Measurements from ENCODE around the gene DNAJB1.

The DNAJB1 gene

DNA sequence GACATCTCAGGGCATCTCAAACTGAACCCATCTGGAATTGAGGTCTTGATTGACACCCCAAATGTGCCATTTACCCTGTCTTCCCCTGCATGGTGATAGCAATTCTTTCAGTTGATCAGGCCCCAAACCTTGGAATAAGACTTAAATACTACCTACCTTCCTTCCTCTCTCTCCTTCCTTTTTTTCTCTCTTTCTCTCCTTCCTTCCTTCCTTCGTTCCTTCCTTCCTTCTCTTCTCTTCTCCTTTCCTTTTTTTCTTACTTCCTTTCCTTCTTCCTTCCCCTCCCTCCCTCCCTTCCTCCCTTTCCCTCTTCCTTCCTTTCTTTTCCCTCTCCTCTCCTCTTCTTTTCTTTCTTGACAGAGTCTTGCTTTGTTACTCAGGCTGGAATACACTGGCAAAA lies 14.9 kb downstream of the DNAJB1 start:
- Histone ChIP-seq H3K4me3 (ENCODE audit: low read depth in 1 of 2, low read length in 2 of 2) (no peak overlapping the region), H3K9me3 (ENCODE audit: low read length) (no peaks in the 10 kb centered on the region), H3K9ac (ENCODE audit: low read length) (no peak overlapping the region), H3K27ac (ENCODE audit: low read depth, low read length) (no peak overlapping the region), H3K4me1 (ENCODE audit: insufficient read depth, low read length) (no peaks in the 10 kb centered on the region), H3K36me3 (ENCODE audit: insufficient read depth, low read length) (no peaks in the 10 kb centered on the region), H3K27me3 (ENCODE audit: control insufficient read depth in 1 of 2, insufficient read depth in 2 of 2, low read length in 2 of 2) (no peaks in the 10 kb centered on the region)

- H3K4me3 ChIP-seq (ENCODE audit: low read depth in 1 of 2, low read length in 2 of 2): no peak overlapping the region
- H3K27me3 ChIP-seq (ENCODE audit: control insufficient read depth in 1 of 2, insufficient read depth in 2 of 2, low read length in 2 of 2): no peaks in the 10 kb centered on the region
- no peak overlapping the region for H3K27ac ChIP-seq (ENCODE audit: low read depth, low read length)
- H3K9ac ChIP-seq (ENCODE audit: low read length): no peak overlapping the region
- no peaks in the 10 kb centered on the region for H3K4me1 ChIP-seq (ENCODE audit: insufficient read depth, low read length)
- no peaks in the 10 kb centered on the region for H3K9me3 ChIP-seq (ENCODE audit: low read length)
- H3K36me3 ChIP-seq (ENCODE audit: insufficient read depth, low read length): no peaks in the 10 kb centered on the region
Measured at GRCh38 chr19:14502334-14503092, 15.7 kb downstream of the DNAJB1 start.

DNA sequence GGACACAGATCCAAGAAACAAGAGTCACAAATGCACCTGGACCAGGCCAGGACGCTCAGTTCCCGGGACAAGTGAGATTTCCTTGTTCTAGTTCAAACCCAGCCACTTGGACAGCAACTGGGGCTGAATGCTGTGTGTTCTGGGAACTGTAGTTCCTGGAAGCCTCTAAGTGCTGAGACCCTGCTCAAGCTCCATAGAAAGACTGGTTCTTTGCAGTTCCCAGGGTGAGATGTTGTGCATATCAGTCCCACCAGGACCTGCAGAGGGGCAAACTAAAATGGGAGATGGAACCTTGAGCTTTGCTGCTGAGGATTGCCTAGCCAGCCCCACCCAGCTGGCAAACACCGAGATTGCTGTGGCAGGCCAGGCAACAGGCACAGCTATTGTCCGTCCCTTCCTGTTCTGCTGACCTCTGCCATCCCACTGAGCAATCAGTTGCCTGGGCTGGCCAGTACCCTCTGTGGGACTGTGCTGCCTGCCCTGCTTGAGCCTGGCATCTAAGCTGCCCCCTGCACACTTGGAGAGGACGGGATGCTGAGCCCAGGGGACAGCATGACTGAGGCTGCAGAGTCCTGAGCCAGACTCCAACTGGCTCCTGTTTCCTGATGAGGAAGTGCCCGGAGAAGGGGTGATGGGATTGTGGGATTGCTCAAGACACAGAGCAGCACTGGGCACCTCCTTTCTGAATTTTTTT lies 20.8 kb downstream of the DNAJB1 start:
- no peaks in the 10 kb centered on the region for H3K36me3 ChIP-seq (ENCODE audit: insufficient read depth, low read length)
- no peak overlapping the region for H3K9ac ChIP-seq (ENCODE audit: low read length)
- H3K27ac ChIP-seq (ENCODE audit: low read depth, low read length): no peak overlapping the region
- no peaks in the 10 kb centered on the region for H3K27me3 ChIP-seq (ENCODE audit: control insufficient read depth in 1 of 2, insufficient read depth in 2 of 2, low read length in 2 of 2)
- H3K4me3 ChIP-seq (ENCODE audit: low read depth in 1 of 2, low read length in 2 of 2): no peak overlapping the region
- no peaks in the 10 kb centered on the region for H3K9me3 ChIP-seq (ENCODE audit: low read length)
- peaks cover 13% of the 10 kb centered on the region for H3K4me1 ChIP-seq (ENCODE audit: insufficient read depth, low read length)

GRCh38 chr19:14496834-14497227 lies 21.4 kb downstream of the DNAJB1 start:
- Histone ChIP-seq H3K9me3 (ENCODE audit: low read length) (no peaks in the 10 kb centered on the region), H3K4me3 (ENCODE audit: low read depth in 1 of 2, low read length in 2 of 2) (peak overlapping the region; percentile 61 to 68), H3K4me1 (ENCODE audit: insufficient read depth, low read length) (peaks cover 13% of the 10 kb centered on the region), H3K36me3 (ENCODE audit: insufficient read depth, low read length) (no peaks in the 10 kb centered on the region), H3K27me3 (ENCODE audit: control insufficient read depth in 1 of 2, insufficient read depth in 2 of 2, low read length in 2 of 2) (no peaks in the 10 kb centered on the region), H3K9ac (ENCODE audit: low read length) (no peak overlapping the region), H3K27ac (ENCODE audit: low read depth, low read length) (peak overlapping the region; percentile 60)

DNA sequence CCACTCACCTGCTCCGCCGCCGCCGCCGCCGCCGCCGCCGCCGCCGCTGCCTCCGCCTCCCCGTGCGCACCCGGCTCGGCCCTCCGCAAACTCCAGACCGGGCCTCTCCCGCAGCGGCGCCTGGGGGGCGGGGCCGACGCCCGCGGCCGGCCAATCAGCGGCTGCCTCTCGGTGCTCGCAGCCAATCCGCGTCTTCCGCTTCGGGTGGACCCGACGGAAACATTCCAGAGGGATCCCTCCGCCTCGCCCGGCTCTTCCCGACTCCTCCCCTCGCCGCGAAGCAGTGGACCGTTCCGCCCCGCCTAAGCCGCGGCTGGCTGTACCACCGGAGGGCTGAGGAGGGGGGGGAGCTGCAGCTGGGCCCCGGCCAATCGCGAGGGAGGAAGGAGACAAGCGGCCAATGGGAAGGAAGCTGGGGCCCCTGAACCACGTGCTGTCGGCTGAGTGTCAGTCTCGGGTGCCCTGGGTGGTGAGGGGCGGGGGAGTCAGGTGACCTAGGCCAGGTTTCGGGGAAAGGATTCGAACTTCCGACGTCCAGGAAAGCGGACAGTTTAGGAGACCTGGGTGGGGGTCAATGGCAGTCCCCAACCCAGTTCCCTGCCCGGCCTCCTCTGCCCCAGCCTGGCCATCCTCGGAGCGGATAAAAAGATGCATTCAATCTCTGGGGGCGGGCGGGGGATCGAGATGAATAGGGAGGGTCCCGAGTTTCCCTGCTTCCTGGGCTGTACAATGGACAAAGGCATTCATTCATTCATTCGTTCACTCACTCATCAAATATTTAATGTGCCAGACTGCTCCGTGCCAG lies 22.0 kb downstream of the DNAJB1 start, which contains the start of gene GIPC1:
GIPC1 (minus strand) TSS at position 99 of the 805 bp plus-strand sequence. CDS start 13,151 bp downstream, outside the sequence.
- peak within 1 kb of the TSS; percentile 68 to 81 for H3K4me3 ChIP-seq (ENCODE audit: low read depth in 1 of 2, low read length in 2 of 2)
- peak within 1 kb of the TSS; percentile 65 for H3K9ac ChIP-seq (ENCODE audit: low read length)
- peak within 1 kb of the TSS; percentile 70 for H3K27ac ChIP-seq (ENCODE audit: low read depth, low read length)
- no peaks in the 10 kb centered on the region for H3K27me3 ChIP-seq (ENCODE audit: control insufficient read depth in 1 of 2, insufficient read depth in 2 of 2, low read length in 2 of 2)
- peaks cover 13% of the 10 kb centered on the region for H3K4me1 ChIP-seq (ENCODE audit: insufficient read depth, low read length)
- peaks cover 4% of the 10 kb centered on the region for H3K36me3 ChIP-seq (ENCODE audit: insufficient read depth, low read length)
- no peaks in the 10 kb centered on the region for H3K9me3 ChIP-seq (ENCODE audit: low read length)

DNA sequence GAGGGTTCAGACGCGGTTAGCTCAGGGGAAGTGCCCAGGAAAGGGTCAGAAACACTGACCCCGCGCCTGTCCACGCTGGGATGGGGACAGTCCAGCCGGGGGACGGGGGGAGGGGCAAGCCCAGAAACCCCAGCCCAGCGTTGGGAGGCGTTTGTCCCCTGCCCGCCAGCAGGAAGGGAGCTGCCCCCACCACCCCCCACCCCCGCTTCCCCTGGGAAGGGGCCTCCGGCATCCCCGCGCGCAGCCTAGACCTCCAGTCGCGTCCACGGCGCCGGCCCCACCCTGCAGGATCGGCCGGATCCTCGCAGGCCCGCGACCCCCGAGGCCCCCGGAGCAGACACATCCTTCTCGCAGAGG lies 22.5 kb downstream of the DNAJB1 start:
- peaks cover 13% of the 10 kb centered on the region for H3K4me1 ChIP-seq (ENCODE audit: insufficient read depth, low read length)
- peak overlapping the region; percentile 70 for H3K27ac ChIP-seq (ENCODE audit: low read depth, low read length)

GRCh38 chr19:14494910-14495671 lies 23.1 kb downstream of the DNAJB1 start:
- H3K9me3 ChIP-seq (ENCODE audit: low read length): no peaks in the 10 kb centered on the region
- peaks cover 13% of the 10 kb centered on the region for H3K4me1 ChIP-seq (ENCODE audit: insufficient read depth, low read length)
- peak overlapping the region; percentile 70 for H3K27ac ChIP-seq (ENCODE audit: low read depth, low read length)
- H3K4me3 ChIP-seq (ENCODE audit: low read depth in 1 of 2, low read length in 2 of 2): peak overlapping the region; percentile 68 to 81
- peaks cover 5% of the 10 kb centered on the region for H3K36me3 ChIP-seq (ENCODE audit: insufficient read depth, low read length)
- no peaks in the 10 kb centered on the region for H3K27me3 ChIP-seq (ENCODE audit: control insufficient read depth in 1 of 2, insufficient read depth in 2 of 2, low read length in 2 of 2)
- peak overlapping the region; percentile 65 for H3K9ac ChIP-seq (ENCODE audit: low read length)

More for the DNA sequence above, 22.5 kb downstream of the DNAJB1 start:
- peak overlapping the region; percentile 65 for H3K9ac ChIP-seq (ENCODE audit: low read length)
- H3K9me3 ChIP-seq (ENCODE audit: low read length): no peaks in the 10 kb centered on the region
- H3K4me3 ChIP-seq (ENCODE audit: low read depth in 1 of 2, low read length in 2 of 2): peak overlapping the region; percentile 68 to 81
- H3K36me3 ChIP-seq (ENCODE audit: insufficient read depth, low read length): peaks cover 5% of the 10 kb centered on the region
- H3K27me3 ChIP-seq (ENCODE audit: control insufficient read depth in 1 of 2, insufficient read depth in 2 of 2, low read length in 2 of 2): no peaks in the 10 kb centered on the region

- peaks cover 13% of the 10 kb centered on the region for H3K4me1 ChIP-seq (ENCODE audit: insufficient read depth, low read length)
- H3K9me3 ChIP-seq (ENCODE audit: low read length): no peaks in the 10 kb centered on the region
- peak overlapping the region; percentile 65 for H3K9ac ChIP-seq (ENCODE audit: low read length)
- H3K27ac ChIP-seq (ENCODE audit: low read depth, low read length): no peak overlapping the region
- peaks cover 5% of the 10 kb centered on the region for H3K36me3 ChIP-seq (ENCODE audit: insufficient read depth, low read length)
- no peaks in the 10 kb centered on the region for H3K27me3 ChIP-seq (ENCODE audit: control insufficient read depth in 1 of 2, insufficient read depth in 2 of 2, low read length in 2 of 2)
- H3K4me3 ChIP-seq (ENCODE audit: low read depth in 1 of 2, low read length in 2 of 2): peak overlapping the region in 1 of 2 donors; percentile 81
Measured at GRCh38 chr19:14494411-14494810, 23.8 kb downstream of the DNAJB1 start.

DNA sequence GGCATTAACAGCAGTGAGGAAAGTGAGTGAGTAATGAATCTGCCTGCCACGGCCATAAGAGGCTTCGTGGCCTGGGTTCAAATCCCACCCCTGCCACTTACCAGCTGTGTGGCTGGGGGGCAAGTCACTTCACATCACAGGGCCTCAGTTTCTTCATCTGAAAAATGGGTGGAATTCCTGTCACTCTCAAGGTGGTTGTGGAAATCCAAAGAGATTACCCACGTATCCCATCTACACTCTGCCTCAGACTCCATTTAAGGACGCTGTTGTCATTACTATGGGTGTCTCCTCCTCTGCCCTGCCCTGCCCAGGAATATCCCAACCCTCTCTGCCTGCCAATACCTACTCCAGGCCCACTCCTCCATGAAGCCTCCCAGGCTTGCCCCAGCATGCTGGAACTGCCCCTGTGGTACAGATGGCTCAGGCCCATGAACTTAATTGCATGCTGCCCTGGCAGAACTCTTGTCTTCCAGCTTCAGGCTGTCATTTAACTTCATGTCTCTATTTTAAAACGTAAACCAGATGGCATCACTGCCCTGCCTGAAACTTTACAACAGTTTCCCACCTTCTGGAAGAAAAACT lies 25.4 kb downstream of the DNAJB1 start:
- H3K9ac ChIP-seq (ENCODE audit: low read length): no peak overlapping the region
- H3K27me3 ChIP-seq (ENCODE audit: control insufficient read depth in 1 of 2, insufficient read depth in 2 of 2, low read length in 2 of 2): no peaks in the 10 kb centered on the region
- peaks cover 13% of the 10 kb centered on the region for H3K4me1 ChIP-seq (ENCODE audit: insufficient read depth, low read length)
- H3K4me3 ChIP-seq (ENCODE audit: low read depth in 1 of 2, low read length in 2 of 2): no peak overlapping the region
- H3K9me3 ChIP-seq (ENCODE audit: low read length): no peaks in the 10 kb centered on the region
- H3K36me3 ChIP-seq (ENCODE audit: insufficient read depth, low read length): peaks cover 11% of the 10 kb centered on the region
- no peak overlapping the region for H3K27ac ChIP-seq (ENCODE audit: low read depth, low read length)

DNA sequence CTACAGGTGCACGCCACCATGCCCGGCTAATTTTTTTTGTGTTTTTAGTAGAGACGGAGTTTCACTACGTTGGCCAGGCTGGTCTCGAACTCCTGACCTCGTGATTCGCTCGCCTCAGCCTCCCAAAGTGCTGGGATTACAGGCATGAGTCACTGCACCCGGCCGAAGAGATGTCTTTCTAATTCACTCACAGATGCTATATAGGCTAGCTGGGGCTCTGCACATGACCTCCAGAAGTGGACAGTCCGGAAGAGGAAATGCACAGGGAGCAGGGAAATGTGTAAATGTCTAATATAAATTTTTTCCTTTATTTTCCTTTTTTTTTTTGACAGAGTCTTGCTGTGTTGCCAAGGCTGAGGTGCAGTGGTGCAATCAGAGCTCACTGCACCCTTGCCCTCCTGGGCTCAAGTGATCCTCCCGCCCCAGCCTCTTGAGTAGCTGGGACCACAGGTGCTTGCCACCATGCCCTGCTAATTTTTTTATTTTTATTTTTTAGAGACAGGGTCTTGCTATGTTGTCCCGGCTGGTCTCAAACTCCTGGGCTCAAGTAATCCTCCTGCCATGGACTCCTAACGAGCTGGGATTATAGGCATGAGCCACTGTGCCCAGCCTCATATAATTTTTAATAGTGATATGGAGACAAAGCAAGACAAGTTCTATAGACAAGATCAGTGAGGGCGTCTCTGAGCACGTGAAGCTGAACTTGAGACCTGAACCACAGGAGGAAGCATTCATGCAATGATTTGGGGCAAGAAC lies 30.6 kb downstream of the DNAJB1 start:
- Histone ChIP-seq H3K9me3 (ENCODE audit: low read length) (no peaks in the 10 kb centered on the region), H3K27me3 (ENCODE audit: control insufficient read depth in 1 of 2, insufficient read depth in 2 of 2, low read length in 2 of 2) (no peaks in the 10 kb centered on the region), H3K36me3 (ENCODE audit: insufficient read depth, low read length) (peaks cover 11% of the 10 kb centered on the region), H3K4me1 (ENCODE audit: insufficient read depth, low read length) (no peaks in the 10 kb centered on the region), H3K9ac (ENCODE audit: low read length) (no peak overlapping the region), H3K4me3 (ENCODE audit: low read depth in 1 of 2, low read length in 2 of 2) (no peak overlapping the region), H3K27ac (ENCODE audit: low read depth, low read length) (no peak overlapping the region)
